SKM-1 treated with dmso at 0.1 percent for 144 hours (cell line): ENCODE results near the gene COG2.

Experiments
- DNase-seq: peaks from one replicate; lab custom pipeline; 2025; ENCODE audit not compliant: unreplicated experiment; lab: John Stamatoyannopoulos, UW

The COG2 gene

GRCh38 chr1:230700132-230700531 lies 57.9 kb downstream of the COG2 start:
- no peak for DNase-seq

DNA sequence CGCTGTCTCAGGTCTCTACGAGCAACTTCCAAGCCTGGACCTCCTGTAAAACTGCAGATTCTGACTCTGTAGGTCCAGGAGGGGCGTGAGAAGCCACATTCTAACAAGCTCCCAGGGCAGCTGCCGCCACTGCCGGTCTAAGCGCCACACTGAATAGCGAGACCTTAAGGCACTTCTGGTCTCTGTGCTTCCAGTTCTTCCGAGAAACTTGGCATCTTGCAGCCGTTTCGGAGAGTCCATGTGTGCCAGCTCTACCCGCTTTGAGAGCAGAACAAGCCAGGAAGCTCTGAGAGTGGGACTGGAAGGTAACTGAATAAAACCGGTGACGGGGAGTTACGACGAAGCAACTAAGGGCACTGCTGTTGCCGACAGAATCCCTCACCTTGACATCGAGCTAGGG lies 59.2 kb downstream of the COG2 start:
- DNase-seq: no peak

DNA sequence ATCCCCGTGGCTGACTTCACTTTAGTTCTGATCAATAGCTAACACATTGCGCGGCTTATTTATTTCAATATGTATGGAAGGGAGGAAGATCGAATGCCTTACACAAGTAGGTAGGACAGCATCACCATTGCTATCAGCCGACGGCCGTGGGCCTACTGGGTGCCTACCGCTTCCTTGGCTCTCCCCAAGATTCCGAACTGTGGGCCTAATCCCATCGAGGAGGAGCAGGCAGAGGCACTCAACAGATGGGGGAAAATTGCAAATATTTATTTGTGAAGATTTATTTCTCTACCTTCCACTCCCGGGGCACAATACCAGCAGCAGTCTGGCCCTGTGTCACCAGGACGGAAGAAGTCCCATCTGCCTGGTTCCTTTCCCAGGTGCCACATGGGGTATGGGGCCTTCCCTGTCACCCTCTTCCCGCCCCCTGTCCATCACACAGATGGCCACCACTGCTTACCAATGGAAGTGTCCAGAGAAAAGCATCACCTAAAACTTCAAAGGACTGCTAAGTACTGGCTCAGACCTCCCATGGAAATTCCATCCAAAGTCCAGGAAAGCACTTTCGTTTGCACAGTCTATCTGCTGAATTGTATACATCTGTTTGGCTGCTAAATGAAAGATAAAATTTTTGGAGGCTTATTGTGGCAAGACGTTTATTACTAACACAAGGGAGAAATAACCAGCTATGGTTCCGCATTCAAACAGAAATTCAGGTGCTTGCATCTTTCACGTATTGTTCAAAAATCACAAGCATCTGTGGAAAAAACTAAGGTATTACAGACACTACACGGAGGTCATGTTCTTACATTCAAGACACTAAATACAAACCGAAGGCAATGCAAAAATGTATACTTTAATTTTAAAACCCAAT lies 59.9 kb downstream of the COG2 start:
- DNase-seq: no peak

GRCh38 chr1:230702934-230703678 lies 60.8 kb downstream of the COG2 start:
- DNase-seq: no peak

GRCh38 chr1:230703679-230704385 lies 61.6 kb downstream of the COG2 start:
- DNase-seq: no peak

DNA sequence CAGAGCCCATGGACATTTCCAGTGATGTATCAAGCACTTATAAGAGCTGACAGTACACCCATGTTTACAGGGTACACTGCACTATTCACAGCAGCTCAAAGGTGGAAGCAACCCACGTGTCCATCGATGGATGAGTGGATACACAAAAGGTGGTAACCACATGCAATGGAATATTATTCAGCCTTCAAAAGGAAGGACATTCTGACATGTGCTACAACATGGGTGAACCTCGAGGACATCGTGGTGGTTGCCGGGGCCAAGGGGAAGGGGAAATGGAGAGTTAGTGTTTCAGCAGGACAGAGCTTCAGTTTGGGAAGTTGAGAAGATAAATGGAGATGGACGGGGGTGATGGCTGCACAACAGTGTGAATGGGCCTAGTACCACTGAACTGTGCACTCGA lies 62.5 kb downstream of the COG2 start:
- no peak for DNase-seq

DNA sequence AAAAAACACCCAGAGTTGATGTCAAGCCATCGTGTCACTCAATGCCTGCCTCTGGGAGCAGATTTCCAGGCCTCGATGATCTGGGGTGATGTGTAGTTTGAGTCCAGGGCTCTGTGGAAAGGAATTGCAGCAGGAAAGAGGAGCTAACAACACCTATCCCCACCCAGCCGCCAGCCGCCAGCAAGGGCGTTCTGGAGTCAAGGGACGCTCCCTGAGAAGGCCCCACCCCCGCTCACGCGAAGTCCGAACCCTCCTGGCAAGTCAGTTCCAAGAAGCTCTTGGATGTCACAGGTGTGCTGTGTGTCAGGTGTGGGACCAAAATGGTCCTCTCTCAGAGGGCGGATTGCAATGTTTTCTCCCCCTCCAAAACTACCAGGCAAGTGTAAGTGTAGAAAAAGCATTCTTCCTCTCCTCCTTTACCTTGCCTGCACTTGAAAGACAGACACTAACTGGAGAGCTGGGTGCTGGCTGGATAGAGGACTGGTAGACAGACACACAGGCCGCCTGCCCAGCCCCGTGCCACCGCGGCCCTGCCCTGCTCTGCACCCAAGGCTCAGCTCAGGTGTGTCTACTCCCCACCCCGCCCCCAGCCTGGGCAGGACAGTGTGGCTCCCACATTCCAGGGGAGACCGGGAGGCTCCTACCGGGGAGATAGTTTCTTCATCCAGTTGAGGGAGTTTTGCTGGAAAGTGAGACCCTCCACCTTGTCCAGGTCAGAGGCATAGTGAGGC lies 63.2 kb downstream of the COG2 start:
- no peak for DNase-seq

GRCh38 chr1:230706020-230706699 lies 63.9 kb downstream of the COG2 start:
- DNase-seq: no peak

DNA sequence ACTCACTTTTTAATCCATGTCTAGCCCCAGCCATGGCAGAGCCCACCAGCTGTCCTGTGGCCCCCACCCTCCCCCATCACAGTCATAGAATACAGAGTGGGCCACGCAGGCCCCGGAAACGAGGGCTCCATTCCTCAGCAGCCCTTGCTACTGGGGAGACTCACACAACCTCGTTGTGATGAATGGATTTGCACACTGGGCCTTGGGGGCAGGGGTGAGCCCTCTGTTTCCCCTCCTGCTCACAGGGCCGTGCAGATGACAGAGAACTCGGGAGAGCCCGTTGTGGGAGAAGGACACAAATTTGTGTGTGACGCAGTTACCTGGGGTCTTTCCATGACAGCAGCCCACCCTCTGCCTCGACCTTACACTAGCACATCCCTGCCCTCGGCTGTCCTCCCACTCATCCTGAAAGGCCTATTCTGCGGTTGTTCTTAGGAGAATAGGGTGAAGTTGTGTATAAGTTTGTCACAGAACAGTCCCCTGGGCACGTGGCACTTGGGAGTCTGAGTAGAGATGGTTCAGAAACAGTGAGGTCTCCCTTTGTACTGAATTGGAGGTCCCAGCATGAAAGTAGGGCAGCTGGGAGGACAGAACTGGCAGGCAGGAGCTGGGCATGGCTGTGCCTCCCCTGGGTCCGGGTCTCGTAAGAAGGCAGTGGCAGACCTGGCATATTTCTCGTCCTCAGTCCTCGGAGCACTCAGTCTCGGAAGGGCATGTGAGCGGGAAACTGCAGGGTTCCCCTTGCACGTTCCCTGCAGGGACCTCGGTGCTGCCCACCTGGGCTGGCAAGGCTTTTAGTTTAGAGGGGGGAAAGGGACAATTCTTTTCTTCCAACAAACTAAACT lies 64.8 kb downstream of the COG2 start:
- DNase-seq: no peak

DNA sequence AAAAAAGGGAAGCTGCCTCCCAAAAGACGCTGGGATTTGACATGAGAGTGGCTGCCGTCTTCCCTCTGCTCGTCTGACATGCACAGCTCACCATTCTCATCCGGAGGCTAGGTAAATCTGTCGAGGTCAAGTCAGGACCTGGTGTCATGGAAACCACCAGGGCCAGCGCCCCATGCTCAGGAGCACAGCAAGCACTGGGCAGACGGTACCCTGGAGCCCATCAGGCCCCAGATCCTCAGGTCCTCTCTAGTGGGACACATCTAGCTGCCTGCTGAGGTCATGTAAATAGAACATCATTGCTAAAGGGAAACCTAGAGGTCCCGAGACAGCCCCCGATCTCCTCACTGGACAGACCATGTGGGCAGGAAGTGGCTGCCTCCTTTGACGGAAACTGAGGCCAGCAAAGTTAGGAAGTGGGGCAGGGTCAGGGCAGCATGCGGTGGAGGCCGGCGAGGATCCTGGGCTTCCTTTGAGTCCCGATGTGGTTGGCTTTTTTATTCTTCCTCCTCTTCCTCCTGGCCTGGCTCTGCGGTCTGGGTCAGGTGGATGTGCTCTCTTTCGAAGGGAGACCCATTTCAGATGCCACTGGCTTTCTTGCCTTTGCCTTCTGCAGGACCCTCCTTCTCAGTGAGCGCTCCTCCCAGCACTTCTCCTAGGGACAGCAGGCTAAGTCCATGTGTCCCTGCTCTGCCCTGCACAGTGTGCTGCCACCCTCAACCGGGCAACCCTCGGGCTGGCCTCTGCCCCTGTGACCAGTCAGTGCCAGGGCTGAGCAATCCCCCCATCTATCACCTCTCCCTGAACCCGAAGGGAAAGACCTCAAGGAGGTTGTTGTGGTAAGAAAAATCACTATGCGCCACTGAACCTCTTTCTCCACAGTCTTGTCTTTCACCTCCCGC lies 65.7 kb downstream of the COG2 start:
- no peak for DNase-seq

DNA sequence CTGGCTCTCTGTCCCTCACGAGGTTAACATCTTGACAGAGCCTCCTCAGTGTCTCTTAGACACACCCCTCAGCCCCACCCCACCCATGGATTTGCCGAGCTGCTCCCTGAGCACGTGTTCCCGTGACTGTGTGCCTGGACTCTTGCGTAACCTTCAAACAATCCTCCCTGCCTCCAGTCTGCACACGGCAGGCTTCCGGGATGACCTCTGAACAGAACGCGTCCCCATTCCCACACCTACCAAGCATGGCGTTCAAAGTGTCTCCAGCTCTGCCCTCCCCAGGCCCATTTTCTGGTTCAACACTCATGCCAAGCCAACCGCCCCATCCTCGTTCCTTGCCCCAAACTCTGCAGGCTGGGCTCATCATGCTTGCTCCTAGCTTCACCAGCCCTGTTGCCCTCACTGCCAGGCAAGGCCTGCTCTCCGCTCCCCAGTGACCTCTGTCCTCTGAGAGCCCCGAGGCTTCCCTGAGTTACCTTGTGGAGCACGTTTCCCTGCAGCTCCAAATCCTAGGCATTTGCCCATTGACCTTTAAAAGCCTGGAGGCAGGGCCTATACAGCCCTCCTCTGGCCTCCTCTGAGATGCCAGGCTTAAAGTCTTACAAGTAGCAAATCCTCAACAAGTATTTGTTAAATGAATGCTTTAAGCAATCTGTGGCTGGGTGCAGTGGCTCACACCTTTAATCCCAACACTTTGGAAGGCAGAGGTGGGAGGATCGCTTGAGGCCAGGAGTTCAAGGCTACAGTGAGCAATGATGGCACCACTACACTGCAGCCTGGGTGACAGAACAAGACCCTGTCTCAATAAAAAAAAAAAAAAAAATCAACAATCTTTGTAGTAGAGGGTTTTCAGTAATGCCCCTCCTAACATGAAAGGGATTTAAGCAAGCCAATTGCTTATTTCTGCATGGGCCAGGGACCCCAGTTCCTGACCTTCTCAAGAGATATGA lies 66.6 kb downstream of the COG2 start:
- DNase-seq: no peak

- DNase-seq: no peak
These were observed 67.6 kb downstream of the COG2 start for GRCh38 chr1:230709619-230710542.

GRCh38 chr1:230710543-230710904 lies 68.2 kb downstream of the COG2 start:
- DNase-seq: no peak

DNA sequence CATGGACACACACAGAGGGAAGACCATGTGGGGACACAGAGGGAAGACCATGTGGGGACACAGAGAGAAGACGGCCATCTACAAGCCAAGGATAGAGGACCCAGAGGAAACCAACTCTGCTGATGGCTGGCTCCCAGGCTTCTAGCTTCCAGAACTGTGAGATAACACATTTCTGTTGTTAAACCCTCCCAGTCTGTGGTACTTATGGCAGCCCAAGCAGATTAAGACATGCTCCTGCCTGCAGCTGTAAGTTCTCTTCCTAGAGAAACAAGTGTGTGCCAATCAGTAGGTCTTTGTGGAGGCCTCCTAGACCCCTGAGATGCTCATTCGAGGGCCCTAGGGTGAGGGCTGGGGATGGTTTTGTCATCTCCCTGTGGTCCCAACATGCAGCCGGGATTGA lies 69.0 kb downstream of the COG2 start:
- DNase-seq: no peak

DNA sequence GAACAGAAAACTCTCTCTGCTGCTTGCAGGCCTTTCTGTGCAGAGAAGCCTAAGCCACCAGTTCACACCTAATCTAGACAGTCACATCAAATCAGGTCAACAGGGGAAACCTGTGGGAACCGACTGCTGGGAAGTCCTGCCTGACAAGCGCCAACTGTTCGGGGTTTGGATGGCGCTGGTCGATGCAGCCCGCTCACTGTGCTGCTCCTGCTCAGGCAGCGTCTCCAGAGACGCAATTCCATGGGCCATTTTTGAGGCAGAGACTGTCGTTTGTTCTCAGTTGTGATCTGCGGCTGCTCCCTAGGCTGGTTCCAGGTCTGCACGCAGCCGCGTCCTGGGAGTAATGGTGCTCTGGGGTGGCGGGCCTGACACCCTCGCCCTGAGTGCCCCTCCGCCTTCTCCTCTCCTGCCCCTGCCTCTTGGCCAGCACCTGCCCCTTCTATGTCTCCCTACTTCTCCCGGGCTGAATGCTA lies 70.2 kb downstream of the COG2 start:
- DNase-seq: no peak

DNA sequence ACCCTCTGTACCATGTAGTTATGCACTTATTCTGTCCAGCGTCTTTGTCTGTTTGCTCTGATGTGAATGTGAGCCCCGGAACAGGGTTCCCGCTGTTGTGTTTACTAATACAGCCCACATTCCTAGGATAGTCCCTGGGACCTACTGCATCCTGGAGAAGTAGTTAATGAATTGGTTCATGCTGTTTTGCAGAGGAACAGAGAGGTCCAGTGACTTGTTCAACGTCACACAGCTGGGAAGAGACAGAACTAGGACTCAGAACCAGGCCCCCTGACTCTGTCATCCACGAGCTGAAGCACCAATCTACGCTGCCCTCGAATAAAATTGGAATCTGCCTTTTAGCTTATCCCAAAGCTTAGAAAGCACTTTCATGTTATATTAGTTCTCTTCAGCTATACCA lies 70.9 kb downstream of the COG2 start:
- DNase-seq: no peak
